H9 (cell line): Measurements from ENCODE around the gene TMEM248. TPM values are rescaled to one million over a fixed set of nuclear protein-coding genes. Genes with fewer than 3 reads are reported as not detected.

Source experiments
- DNase-seq: peaks from one replicate; pipeline ENCODE4 v3.0.0-alpha.2; 2017
- H2AFZ ChIP-seq: one replicate; pipeline ENCODE4 v1.6.1; 2013; ENCODE audit warnings: mild to moderate bottlenecking, low read length, control low read depth, moderate library complexity
- H2AK5ac ChIP-seq: 2 replicates; pipeline ENCODE4 v1.6.1; 2013; ENCODE audit warnings: low read length, control low read depth, mixed read lengths; ENCODE audit not compliant: insufficient read length
- H2BK120ac ChIP-seq: one replicate; pipeline ENCODE4 v1.6.1; 2013; ENCODE audit warnings: low read depth, mild to moderate bottlenecking, low read length, control low read depth, inconsistent platforms; ENCODE audit not compliant: poor library complexity, severe bottlenecking
- H2BK12ac ChIP-seq: 2 replicates; pipeline ENCODE4 v1.6.1; 2013; ENCODE audit warnings: low read length, control low read depth, mixed read lengths, low read depth; ENCODE audit not compliant: insufficient read length
- H2BK15ac ChIP-seq: 2 replicates; pipeline ENCODE4 v1.6.1; 2013; ENCODE audit warnings: low read depth, low read length, control low read depth
- H2BK20ac ChIP-seq: one replicate; pipeline ENCODE4 v1.6.1; 2013; ENCODE audit warnings: low read depth, mild to moderate bottlenecking, low read length, control low read depth, inconsistent platforms; ENCODE audit not compliant: poor library complexity, severe bottlenecking
- H2BK5ac ChIP-seq: 2 replicates; pipeline ENCODE4 v1.6.1; 2013; ENCODE audit warnings: low read length, control low read depth, mixed read lengths; ENCODE audit not compliant: insufficient read length
- H3K14ac ChIP-seq: 2 replicates; pipeline ENCODE4 v1.6.1; 2013; ENCODE audit warnings: low read length, control low read depth; ENCODE audit not compliant: insufficient read depth
- H3K18ac ChIP-seq: 2 replicates; pipeline ENCODE4 v1.6.1; 2013; ENCODE audit warnings: low read depth, mild to moderate bottlenecking, mixed read lengths, low read length, control low read depth; ENCODE audit not compliant: insufficient read length
- H3K23ac ChIP-seq: 2 replicates; pipeline ENCODE4 v1.6.1; 2013; ENCODE audit warnings: low read length, control low read depth, mixed read lengths, low read depth; ENCODE audit not compliant: insufficient read length
- H3K23me2 ChIP-seq: 2 replicates; pipeline ENCODE4 v1.6.1; 2013; ENCODE audit warnings: low read depth, mild to moderate bottlenecking, mixed read lengths, low read length, control low read depth; ENCODE audit not compliant: insufficient read length, poor library complexity, severe bottlenecking
- H3K27ac ChIP-seq: 2 replicates; pipeline ENCODE4 v1.5.1; 2013; ENCODE audit warnings: low read length, control low read depth, mixed read lengths, low read depth; ENCODE audit not compliant: insufficient read length
- H3K27me3 ChIP-seq: 2 replicates; pipeline ENCODE4 v1.6.1; 2013; ENCODE audit warnings: low read length, control low read depth, inconsistent platforms; ENCODE audit not compliant: insufficient read depth
- H3K4ac ChIP-seq: 2 replicates; pipeline ENCODE4 v1.6.1; 2013; ENCODE audit warnings: low read depth, mild to moderate bottlenecking, control low read depth, inconsistent platforms, low read length, moderate library complexity
- H3K4me1 ChIP-seq: 2 replicates; pipeline ENCODE4 v1.6.1; 2013; ENCODE audit warnings: low read length, control low read depth, inconsistent platforms; ENCODE audit not compliant: insufficient read depth
- H3K4me2 ChIP-seq: 2 replicates; pipeline ENCODE4 v1.6.1; 2013; ENCODE audit warnings: low read length, control low read depth, mixed read lengths; ENCODE audit not compliant: insufficient read length, insufficient read depth
- H3K56ac ChIP-seq: 2 replicates; pipeline ENCODE4 v1.6.1; 2013; ENCODE audit warnings: low read depth, mild to moderate bottlenecking, mixed read lengths, low read length, control low read depth; ENCODE audit not compliant: insufficient read length
- H3K79me1 ChIP-seq: 2 replicates; pipeline ENCODE4 v1.6.1; 2013; ENCODE audit warnings: low read depth, mild to moderate bottlenecking, moderate library complexity, low read length, control low read depth, inconsistent platforms; ENCODE audit not compliant: insufficient read depth, poor library complexity, severe bottlenecking
- H3K79me2 ChIP-seq: 2 replicates; pipeline ENCODE4 v1.6.1; 2013; ENCODE audit warnings: low read length, control low read depth, inconsistent platforms; ENCODE audit not compliant: insufficient read depth
- H3K9ac ChIP-seq: 2 replicates; pipeline ENCODE4 v1.6.1; 2013; ENCODE audit warnings: low read length, control low read depth, mixed read lengths; ENCODE audit not compliant: insufficient read length; ENCODE audit errors: extremely low read depth
- H3K9me3 ChIP-seq: one replicate; pipeline ENCODE4 v1.6.1; 2013; ENCODE audit warnings: low read depth, low read length, inconsistent platforms; ENCODE audit not compliant: control insufficient read depth
- H3T11ph ChIP-seq: one replicate; pipeline ENCODE4 v1.6.1; 2013; ENCODE audit warnings: mild to moderate bottlenecking, low read length, control low read depth, inconsistent platforms
- H4K20me1 ChIP-seq: one replicate; pipeline ENCODE4 v1.6.1; 2013; ENCODE audit not compliant: control insufficient read depth, insufficient read length, insufficient read depth
- H4K5ac ChIP-seq: 2 replicates; pipeline ENCODE4 v1.6.1; 2013; ENCODE audit warnings: low read depth, mild to moderate bottlenecking, mixed read lengths, low read length, control low read depth; ENCODE audit not compliant: insufficient read length
- H4K8ac ChIP-seq: replicated peaks from 2 replicates; pipeline ENCODE4 v1.6.1; 2013; ENCODE audit warnings: low read length, control low read depth, mixed read lengths, low read depth; ENCODE audit not compliant: insufficient read length
- H4K91ac ChIP-seq: 2 replicates; pipeline ENCODE4 v1.6.1; 2013; ENCODE audit warnings: low read depth, mild to moderate bottlenecking, moderate library complexity, mixed read lengths, low read length, control low read depth; ENCODE audit not compliant: insufficient read length
- H3K27ac Mint-ChIP-seq, 3 experiments: 2 replicates in 2 of 3; 3 replicates in 1 of 3; pipeline ENCODE4 v1.8.0; 2020 to 2021; ENCODE audit warnings: mixed read lengths in 3 of 3, mild to moderate bottlenecking in 1 of 3, moderate library complexity in 1 of 3
- H3K27me3 Mint-ChIP-seq: 2 replicates; pipeline ENCODE4 v1.8.0; 2021; ENCODE audit warnings: low read depth, mild to moderate bottlenecking, moderate library complexity, mixed read lengths
- H3K36me3 Mint-ChIP-seq, 3 experiments: 2 replicates in 2 of 3; 3 replicates in 1 of 3; pipeline ENCODE4 v1.8.0; 2020 to 2021; ENCODE audit warnings: low read depth in 3 of 3, mixed read lengths in 3 of 3; ENCODE audit not compliant: insufficient read depth in 1 of 3
- H3K4me1 Mint-ChIP-seq, 2 experiments: 2 replicates each; pipeline ENCODE4 v1.8.0; 2020; ENCODE audit warnings: mixed read lengths in 2 of 2
- H3K4me3 Mint-ChIP-seq, 2 experiments: 2 replicates in 1 of 2; 3 replicates in 1 of 2; pipeline ENCODE4 v1.8.0; 2020 to 2021; ENCODE audit warnings: mild to moderate bottlenecking in 2 of 2, mixed read lengths in 2 of 2, moderate library complexity in 1 of 2
- H3K9me3 Mint-ChIP-seq, 2 experiments: 2 replicates in 1 of 2; 3 replicates in 1 of 2; pipeline ENCODE4 v1.8.0; 2020; ENCODE audit warnings: mild to moderate bottlenecking in 2 of 2, mixed read lengths in 2 of 2, moderate library complexity in 1 of 2
- WGBS: extraction: QIAGEN DNeasy Blood & Tissue Kit; methylation state at CpG from one replicate; pipeline ENCODE4 v1.1.7; 2013; ENCODE audit warnings: missing lambda C conversion rate, low lambda C conversion rate, mixed read lengths; ENCODE audit not compliant: insufficient read length; ENCODE audit errors: extremely low coverage; 5-methylcytosine and 5-hydroxymethylcytosine counted together
- total RNA-seq: library from RNA; stranded (reverse); gene quantifications from 2 replicates; pipeline ENCODE4 v1.2.1, GENCODE V29; 2021
- TF ChIP-seq, protein P1 (sequence below): fragments of 200-600 bp; sonication (generic); conservative IDR thresholded peaks from 3 replicates; pipeline ENCODE4 v1.8.0; 2021; ENCODE audit warnings: antibody characterized with exemption, mild to moderate bottlenecking

TMEM248 gene
- total RNA-seq, 1 experiment from 2014 or later: 74.2 TPM

DNA sequence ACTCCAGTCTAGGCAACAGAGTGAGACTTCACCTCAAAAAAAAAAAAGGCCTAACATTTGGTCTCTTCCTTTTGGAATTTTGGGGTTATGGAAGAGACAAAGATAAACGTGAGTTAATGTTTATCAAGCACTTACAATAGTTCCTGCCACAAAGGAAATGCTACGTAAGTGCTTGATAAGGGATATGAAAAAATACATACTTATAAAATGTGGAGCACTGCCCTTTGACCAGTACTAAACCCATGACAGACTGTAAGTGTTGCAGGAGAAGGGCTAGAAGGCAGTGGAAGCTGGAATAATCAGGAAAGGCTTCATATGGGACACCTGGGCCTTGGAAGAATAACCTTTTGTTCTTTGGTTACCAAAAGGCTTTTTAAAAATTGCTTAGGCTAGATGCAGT, 25.5 kb downstream of the TMEM248 start:
- no peak overlapping the region for H2BK20ac ChIP-seq
- TF ChIP-seq, protein P1, sequence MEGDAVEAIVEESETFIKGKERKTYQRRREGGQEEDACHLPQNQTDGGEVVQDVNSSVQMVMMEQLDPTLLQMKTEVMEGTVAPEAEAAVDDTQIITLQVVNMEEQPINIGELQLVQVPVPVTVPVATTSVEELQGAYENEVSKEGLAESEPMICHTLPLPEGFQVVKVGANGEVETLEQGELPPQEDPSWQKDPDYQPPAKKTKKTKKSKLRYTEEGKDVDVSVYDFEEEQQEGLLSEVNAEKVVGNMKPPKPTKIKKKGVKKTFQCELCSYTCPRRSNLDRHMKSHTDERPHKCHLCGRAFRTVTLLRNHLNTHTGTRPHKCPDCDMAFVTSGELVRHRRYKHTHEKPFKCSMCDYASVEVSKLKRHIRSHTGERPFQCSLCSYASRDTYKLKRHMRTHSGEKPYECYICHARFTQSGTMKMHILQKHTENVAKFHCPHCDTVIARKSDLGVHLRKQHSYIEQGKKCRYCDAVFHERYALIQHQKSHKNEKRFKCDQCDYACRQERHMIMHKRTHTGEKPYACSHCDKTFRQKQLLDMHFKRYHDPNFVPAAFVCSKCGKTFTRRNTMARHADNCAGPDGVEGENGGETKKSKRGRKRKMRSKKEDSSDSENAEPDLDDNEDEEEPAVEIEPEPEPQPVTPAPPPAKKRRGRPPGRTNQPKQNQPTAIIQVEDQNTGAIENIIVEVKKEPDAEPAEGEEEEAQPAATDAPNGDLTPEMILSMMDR: no peak
- H4K91ac ChIP-seq: no peak overlapping the region
- H3K4me2 ChIP-seq: no peak overlapping the region
- Mint-ChIP-seq H3K36me3 (peaks cover 16 to 73% (median 64%) of the 10 kb centered on the region in 3 experiments; a peak in 6 of 7 replicates), H3K9me3 (no peaks in the 10 kb centered on the region), H3K4me1 (no peaks in the 10 kb centered on the region), H3K27ac (no peak overlapping the region), H3K4me3 (no peak overlapping the region), H3K27me3 (no peaks in the 10 kb centered on the region)
- H3T11ph ChIP-seq: no peak overlapping the region
- no peaks in the 10 kb centered on the region for H3K9me3 ChIP-seq
- no peaks in the 10 kb centered on the region for H3K27me3 ChIP-seq
- H2BK15ac ChIP-seq: no peak overlapping the region
- no peak overlapping the region for H2AK5ac ChIP-seq
- WGBS: no CpG with 5 or more reads among the region's 2 CpGs
- no peak overlapping the region for H3K4ac ChIP-seq
- no peak overlapping the region for H2AFZ ChIP-seq
- H3K23me2 ChIP-seq: no peaks in the 10 kb centered on the region
- H3K14ac ChIP-seq: no peak overlapping the region
- no peaks in the 10 kb centered on the region for H3K79me2 ChIP-seq
- H3K9ac ChIP-seq: no peak overlapping the region
- no peak overlapping the region for H3K27ac ChIP-seq
- no peak overlapping the region for H3K56ac ChIP-seq
- no peaks in the 10 kb centered on the region for H3K4me1 ChIP-seq
- no peak overlapping the region for H2BK5ac ChIP-seq
- H4K20me1 ChIP-seq: no peaks in the 10 kb centered on the region
- H3K23ac ChIP-seq: no peak overlapping the region
- no peak for DNase-seq
- H3K79me1 ChIP-seq: peaks cover 5% of the 10 kb centered on the region
- H4K8ac ChIP-seq: no peak overlapping the region
- no peak overlapping the region for H2BK12ac ChIP-seq
- H2BK120ac ChIP-seq: no peak overlapping the region
- H3K18ac ChIP-seq: no peak overlapping the region
- no peak overlapping the region for H4K5ac ChIP-seq
